HepG2 (cell line): ENCODE measurements around the gene KCTD16. TPM values are rescaled to one million over a fixed set of nuclear protein-coding genes. Genes with fewer than 3 reads are reported as not detected.

Experiments used
- ATAC-seq: fragments of 200-7000 bp; cut with Tn5 transposase; 3 replicates; pipeline ENCODE4 v1.9.1; 2020; ENCODE audit warnings: mild to moderate bottlenecking, moderate library complexity
- BruUV-seq: library from RNA; stranded (reverse); fragments of 400-500 nt; replicated peaks from 2 replicates; lab custom pipeline; 2021; lab: Mats Ljungman, UMichigan
- CTCF ChIA-PET: fragments of 300-600 bp; formaldehyde crosslinking; extraction: SDS; loops from one replicate; lab custom pipeline; 2021; ENCODE audit warnings: low total read pairs, inconsistent platforms, low intra/inter-chr PET ratio; lab: Yijun Ruan, JAX
- POLR2A ChIA-PET: fragments of 350-600 bp; sonication (Branson Sonifier 250); formaldehyde crosslinking; loops from one replicate; lab custom pipeline; 2020; ENCODE audit warnings: antibody characterized with exemption, inconsistent platforms; lab: Yijun Ruan, JAX
- DNase-seq: peaks from one replicate; pipeline ENCODE4 v3.0.0-alpha.2; 2015; ENCODE audit warnings: low spot score
- FAIRE-seq: peaks from 3 replicates; lab custom pipeline; 2011; peaks lifted over from hg19 to GRCh38; lab: Jason Lieb, UNC
- H2AFZ ChIP-seq: one replicate; pipeline ENCODE4 v1.6.1; 2011; ENCODE audit warnings: low read length, inconsistent platforms
- H3K27ac ChIP-seq: fragments of 300-600 bp; 3 replicates; pipeline ENCODE4 v1.8.0; 2011; ENCODE audit warnings: mixed run types, mild to moderate bottlenecking, mixed read lengths, low read length, inconsistent platforms; ENCODE audit not compliant: insufficient read depth; ENCODE audit errors: extremely low read length
- H3K27me3 ChIP-seq, 2 experiments: fragments of 200-600 bp in 1 of 2; 2 replicates in 1 of 2; 3 replicates in 1 of 2; pipeline versions ENCODE4 v1.6.0 to v1.8.0; 2011; ENCODE audit warnings: low read length in 2 of 2, mild to moderate bottlenecking in 2 of 2, moderate library complexity in 2 of 2, inconsistent platforms in 1 of 2; ENCODE audit not compliant: insufficient read depth in 2 of 2, control insufficient read depth in 1 of 2
- H3K36me3 ChIP-seq, 2 experiments: fragments of 200-600 bp in 1 of 2; replicated peaks in 1 of 2; 2 replicates in 1 of 2; 3 replicates in 1 of 2; pipeline versions ENCODE4 v1.5.1 to v1.8.0; 2011; ENCODE audit warnings: low read length in 2 of 2, inconsistent platforms in 1 of 2; ENCODE audit not compliant: insufficient read depth in 2 of 2, control insufficient read depth in 1 of 2
- H3K4me1 ChIP-seq: 2 replicates; pipeline ENCODE4 v1.5.1; 2012; ENCODE audit warnings: low read length, inconsistent platforms; ENCODE audit not compliant: insufficient read depth
- H3K4me2 ChIP-seq: 2 replicates; pipeline ENCODE4 v1.6.0; 2011; ENCODE audit warnings: low read depth, low read length, inconsistent platforms
- H3K4me3 ChIP-seq, 3 experiments: fragments of 200-600 bp in 1 of 3; sonication (generic), shearing (Covaris generic) in 1 of 3; replicated peaks in 1 of 3; 2 replicates each; pipeline ENCODE4 v1.5.1; 2011 to 2016; ENCODE audit warnings: low read length in 3 of 3, inconsistent platforms in 2 of 3, low read depth in 2 of 3, mild to moderate bottlenecking in 2 of 3, control low read depth in 1 of 3, mixed read lengths in 1 of 3; ENCODE audit not compliant: insufficient read depth in 1 of 3
- H3K79me2 ChIP-seq: one replicate; pipeline ENCODE4 v1.6.1; 2011; ENCODE audit warnings: low read length, inconsistent platforms; ENCODE audit not compliant: insufficient read depth
- H3K9ac ChIP-seq: 2 replicates; pipeline ENCODE4 v1.6.0; 2011; ENCODE audit warnings: mild to moderate bottlenecking, low read depth, low read length, inconsistent platforms; ENCODE audit not compliant: insufficient read depth
- H3K9me3 ChIP-seq: 2 replicates; pipeline ENCODE4 v1.5.1; 2012; ENCODE audit warnings: mild to moderate bottlenecking, low read length
- H4K20me1 ChIP-seq: 2 replicates; pipeline ENCODE4 v1.6.0; 2011; ENCODE audit warnings: inconsistent platforms, mild to moderate bottlenecking, low read length, moderate library complexity; ENCODE audit not compliant: insufficient read depth
- CTCF ChIP-seq: sonication (generic); formaldehyde crosslinking; IDR thresholded peaks from 2 replicates; pipeline ENCODE4 v1.5.0; 2020; ENCODE audit warnings: mild to moderate bottlenecking, missing genetic modification reagents, moderate library complexity
- TRIM22 ChIP-seq: fragments of 450-650 bp; IDR thresholded peaks from 2 replicates; pipeline ENCODE4 v1.6.1; 2017
- WGBS: methylation state at CpG from one replicate; pipeline ENCODE4 v1.1.6; 2017; ENCODE audit warnings: low lambda C conversion rate; 5-methylcytosine and 5-hydroxymethylcytosine counted together
- in situ Hi-C: cut with HindIII; loops from 2 replicates; pipeline ENCODE4 v1.10.0; 2017; ENCODE audit warnings: low pct_unique_long_range_greater_than_20kb; ENCODE audit not compliant: extremely low pct_ligation_motif_present
- intact Hi-C: fragments of 100-400 bp; cut with micrococcal nuclease; formaldehyde crosslinking; loops from one replicate; pipeline ENCODE4 v1.10.0; 2022; ENCODE audit not compliant: unreplicated experiment
- polyA plus RNA-seq, 8 experiments: library from polyadenylated mRNA; depleted of rRNA in 3 of 8; stranded (reverse) in 7 of 8; unstranded in 1 of 8; fragments of >200 nt; fragmentation: Illumina TruSeq in 4 of 8; extraction: Trizol in 4 of 8; gene quantifications; 2 replicates each; pipeline versions ENCODE4 v1.2.1 to v1.2.3, GENCODE V29; 2011 to 2016; ENCODE audit warnings: low read depth in 4 of 8, missing spikeins in 1 of 8, mixed read lengths in 1 of 8; ENCODE audit not compliant: insufficient read depth in 1 of 8
- total RNA-seq, 5 experiments: library from RNA; depleted of rRNA; stranded (reverse); fragments of >200 nt; fragmentation: Illumina TruSeq; extraction: Trizol; gene quantifications; 2 replicates each; pipeline ENCODE4 v1.2.3, GENCODE V29; 2016; ENCODE audit warnings: low read depth in 1 of 5
- TF ChIP-seq, protein P1 (sequence below): sonication (generic); formaldehyde crosslinking; IDR thresholded peaks from 2 replicates; pipeline ENCODE4 v1.4.0; 2020; ENCODE audit warnings: missing genetic modification reagents

The KCTD16 gene
- total and polyA plus RNA-seq, 2 of the 13 experiments (the other 11 are each of a cell fraction or from before 2014, with no cell fraction given), result 0.02 to 0.09 TPM

GRCh38 chr5:144332265-144332664 lies 161.6 kb downstream of the KCTD16 start:
- H3K4me1 ChIP-seq, result no peaks in the 10 kb centered on the region
- ATAC-seq (no peak), DNase-seq (no peak), FAIRE-seq (no peak)
- no peak overlapping the region for H3K4me3 ChIP-seq
- CTCF ChIA-PET, result no interaction called here
- H3K79me2 ChIP-seq, result no peaks in the 10 kb centered on the region
- no peak for TF ChIP-seq TRIM22
- TF ChIP-seq, protein P1, sequence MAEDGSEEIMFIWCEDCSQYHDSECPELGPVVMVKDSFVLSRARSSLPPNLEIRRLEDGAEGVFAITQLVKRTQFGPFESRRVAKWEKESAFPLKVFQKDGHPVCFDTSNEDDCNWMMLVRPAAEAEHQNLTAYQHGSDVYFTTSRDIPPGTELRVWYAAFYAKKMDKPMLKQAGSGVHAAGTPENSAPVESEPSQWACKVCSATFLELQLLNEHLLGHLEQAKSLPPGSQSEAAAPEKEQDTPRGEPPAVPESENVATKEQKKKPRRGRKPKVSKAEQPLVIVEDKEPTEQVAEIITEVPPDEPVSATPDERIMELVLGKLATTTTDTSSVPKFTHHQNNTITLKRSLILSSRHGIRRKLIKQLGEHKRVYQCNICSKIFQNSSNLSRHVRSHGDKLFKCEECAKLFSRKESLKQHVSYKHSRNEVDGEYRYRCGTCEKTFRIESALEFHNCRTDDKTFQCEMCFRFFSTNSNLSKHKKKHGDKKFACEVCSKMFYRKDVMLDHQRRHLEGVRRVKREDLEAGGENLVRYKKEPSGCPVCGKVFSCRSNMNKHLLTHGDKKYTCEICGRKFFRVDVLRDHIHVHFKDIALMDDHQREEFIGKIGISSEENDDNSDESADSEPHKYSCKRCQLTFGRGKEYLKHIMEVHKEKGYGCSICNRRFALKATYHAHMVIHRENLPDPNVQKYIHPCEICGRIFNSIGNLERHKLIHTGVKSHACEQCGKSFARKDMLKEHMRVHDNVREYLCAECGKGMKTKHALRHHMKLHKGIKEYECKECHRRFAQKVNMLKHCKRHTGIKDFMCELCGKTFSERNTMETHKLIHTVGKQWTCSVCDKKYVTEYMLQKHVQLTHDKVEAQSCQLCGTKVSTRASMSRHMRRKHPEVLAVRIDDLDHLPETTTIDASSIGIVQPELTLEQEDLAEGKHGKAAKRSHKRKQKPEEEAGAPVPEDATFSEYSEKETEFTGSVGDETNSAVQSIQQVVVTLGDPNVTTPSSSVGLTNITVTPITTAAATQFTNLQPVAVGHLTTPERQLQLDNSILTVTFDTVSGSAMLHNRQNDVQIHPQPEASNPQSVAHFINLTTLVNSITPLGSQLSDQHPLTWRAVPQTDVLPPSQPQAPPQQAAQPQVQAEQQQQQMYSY (CRISPR knock-in tag), result no peak
- TF ChIP-seq CTCF, result 0 out of 2 replicates have a peak, but pooled peaks have one; percentile 11
- 38% methylated on average over 1 of the region's 1 CpG for WGBS
- H3K4me2 ChIP-seq, result no peak overlapping the region
- intact Hi-C loops (loop anchor here (10.0 kb wide), 1 partner anchor 903 kb away; no protein-coding TSS in a partner anchor), in situ Hi-C loops (no loop called here)
- no peak overlapping the region for H3K27ac ChIP-seq
- H3K9ac ChIP-seq, result no peak overlapping the region
- no peaks in the 10 kb centered on the region for H4K20me1 ChIP-seq
- no peaks in the 10 kb centered on the region for H3K36me3 ChIP-seq
- no peaks in the 10 kb centered on the region for H3K27me3 ChIP-seq
- H3K9me3 ChIP-seq, result no peaks in the 10 kb centered on the region
- BruUV-seq, result no TSS peak
- H2AFZ ChIP-seq, result no peak overlapping the region
- POLR2A ChIA-PET, result no interaction called here
